Panc1 (cell line): ENCODE data around the gene BDH1. TPM values are rescaled to one million over a fixed set of nuclear protein-coding genes. Genes with fewer than 3 reads are reported as not detected.

ENCODE experiments used
- ATAC-seq: fragments of 200-7000 bp; cut with Tn5 transposase; 2 replicates; pipeline ENCODE4 v1.9.1; 2020; ENCODE audit warnings: mild to moderate bottlenecking, moderate library complexity
- BruUV-seq: library from RNA; stranded (reverse); fragments of 400-500 nt; replicated peaks from 2 replicates; lab custom pipeline; 2021; lab: Mats Ljungman, UMichigan
- CTCF ChIA-PET: fragments of 300-600 bp; sonication (Branson Sonifier 250); formaldehyde crosslinking; loops from one replicate; lab custom pipeline; 2022; ENCODE audit warnings: antibody characterized with exemption; lab: Charles Lee
- POLR2A ChIA-PET: fragments of 300-600 bp; sonication (Branson Sonifier 250); formaldehyde crosslinking; loops from one replicate; lab custom pipeline; 2022; ENCODE audit warnings: antibody characterized with exemption; lab: Charles Lee
- DNase-seq: peaks from one replicate; pipeline ENCODE4 v3.0.0-alpha.2; 2010; ENCODE audit warnings: low read depth, low spot score
- H3K27ac ChIP-seq: 2 replicates; pipeline ENCODE4 v1.5.1; 2011; ENCODE audit warnings: mild to moderate bottlenecking, low read length, inconsistent platforms
- H3K27me3 ChIP-seq: fragments of 200-500 bp; sonication (Bioruptor generic); 2 replicates; pipeline ENCODE4 v1.6.0; 2014; ENCODE audit warnings: low read length, inconsistent platforms; ENCODE audit not compliant: control insufficient read depth, insufficient read depth
- H3K36me3 ChIP-seq: fragments of 200-500 bp; sonication (Bioruptor generic); 2 replicates; pipeline ENCODE4 v1.5.1; 2014; ENCODE audit warnings: inconsistent platforms, mild to moderate bottlenecking, low read length, moderate library complexity; ENCODE audit not compliant: control insufficient read depth, insufficient read depth
- H3K4me1 ChIP-seq: 2 replicates; pipeline ENCODE4 v1.5.1; 2011; ENCODE audit warnings: inconsistent platforms, mild to moderate bottlenecking, low read length, moderate library complexity; ENCODE audit not compliant: control insufficient read depth, insufficient read depth
- H3K4me3 ChIP-seq, 2 experiments: 2 replicates each; pipeline ENCODE4 v1.5.1; 2011 to 2012; ENCODE audit warnings: low read depth in 2 of 2, low read length in 2 of 2, mild to moderate bottlenecking in 2 of 2, inconsistent platforms in 1 of 2, moderate library complexity in 1 of 2
- H3K9me3 ChIP-seq: fragments of 200-500 bp; sonication (Bioruptor generic); 2 replicates; pipeline ENCODE4 v1.5.1; 2014; ENCODE audit warnings: low read depth, mild to moderate bottlenecking, inconsistent platforms, low read length, moderate library complexity; ENCODE audit not compliant: control insufficient read depth, insufficient read depth
- CTCF ChIP-seq: fragments of 450-650 bp; IDR thresholded peaks from 2 replicates; pipeline ENCODE4 v1.5.1; 2017; ENCODE audit warnings: mild to moderate bottlenecking
- POLR2AphosphoS5 ChIP-seq: IDR thresholded peaks from 2 replicates; pipeline ENCODE4 v1.6.1; 2012; ENCODE audit warnings: mild to moderate bottlenecking, low read depth, low read length, moderate library complexity
- SIN3A ChIP-seq: IDR thresholded peaks from 2 replicates; pipeline ENCODE4 v1.6.1; 2012; ENCODE audit warnings: low read depth, mild to moderate bottlenecking, low read length, moderate library complexity, borderline replicate concordance; ENCODE audit not compliant: insufficient read depth
- TCF7L2 ChIP-seq: IDR thresholded peaks from 2 replicates; pipeline ENCODE4 v1.6.1; 2011; ENCODE audit warnings: mild to moderate bottlenecking, low read depth, low read length, inconsistent platforms
- in situ Hi-C: cut with HindIII; loops from 2 replicates; pipeline ENCODE4 v1.10.0; 2016; ENCODE audit warnings: low sequenced_read_pairs, low pct_unique_long_range_greater_than_20kb
- intact Hi-C: fragments of 100-400 bp; cut with micrococcal nuclease; formaldehyde crosslinking; loops from one replicate; pipeline ENCODE4 v1.10.0; 2022; ENCODE audit not compliant: unreplicated experiment
- total RNA-seq: library from RNA; stranded (reverse); gene quantifications from one replicate; pipeline ENCODE4 v1.2.1, GENCODE V29; 2021; ENCODE audit not compliant: unreplicated experiment
- TF ChIP-seq, protein P1 (sequence below), 2 experiments: IDR thresholded peaks; 2 replicates each; pipeline ENCODE4 v1.6.1; 2011 to 2012; ENCODE audit warnings: low read depth in 2 of 2, control low read depth in 1 of 2, low read length in 1 of 2, mild to moderate bottlenecking in 1 of 2, moderate library complexity in 1 of 2; ENCODE audit not compliant: insufficient read depth in 1 of 2

Gene BDH1
- total RNA-seq, 1 experiment from 2014 or later, result 4.8 TPM

- Histone ChIP-seq H3K4me1 (no peaks in the 10 kb centered on the region), H3K36me3 (no peaks in the 10 kb centered on the region), H3K4me3 (no peak overlapping the region), H3K9me3 (no peaks in the 10 kb centered on the region), H3K27me3 (0 out of 2 replicates have a peak, but pooled peaks cover 3% of the 10 kb centered on the region), H3K27ac (no peak overlapping the region)
- no peak for ATAC-seq
- CTCF ChIA-PET, result no interaction called here
- POLR2A ChIA-PET, result no interaction called here
- intact Hi-C loops, result no loop called here
- DNase-seq, result no peak
- TF ChIP-seq TCF7L2, result no peak
- TF ChIP-seq, protein P1, sequence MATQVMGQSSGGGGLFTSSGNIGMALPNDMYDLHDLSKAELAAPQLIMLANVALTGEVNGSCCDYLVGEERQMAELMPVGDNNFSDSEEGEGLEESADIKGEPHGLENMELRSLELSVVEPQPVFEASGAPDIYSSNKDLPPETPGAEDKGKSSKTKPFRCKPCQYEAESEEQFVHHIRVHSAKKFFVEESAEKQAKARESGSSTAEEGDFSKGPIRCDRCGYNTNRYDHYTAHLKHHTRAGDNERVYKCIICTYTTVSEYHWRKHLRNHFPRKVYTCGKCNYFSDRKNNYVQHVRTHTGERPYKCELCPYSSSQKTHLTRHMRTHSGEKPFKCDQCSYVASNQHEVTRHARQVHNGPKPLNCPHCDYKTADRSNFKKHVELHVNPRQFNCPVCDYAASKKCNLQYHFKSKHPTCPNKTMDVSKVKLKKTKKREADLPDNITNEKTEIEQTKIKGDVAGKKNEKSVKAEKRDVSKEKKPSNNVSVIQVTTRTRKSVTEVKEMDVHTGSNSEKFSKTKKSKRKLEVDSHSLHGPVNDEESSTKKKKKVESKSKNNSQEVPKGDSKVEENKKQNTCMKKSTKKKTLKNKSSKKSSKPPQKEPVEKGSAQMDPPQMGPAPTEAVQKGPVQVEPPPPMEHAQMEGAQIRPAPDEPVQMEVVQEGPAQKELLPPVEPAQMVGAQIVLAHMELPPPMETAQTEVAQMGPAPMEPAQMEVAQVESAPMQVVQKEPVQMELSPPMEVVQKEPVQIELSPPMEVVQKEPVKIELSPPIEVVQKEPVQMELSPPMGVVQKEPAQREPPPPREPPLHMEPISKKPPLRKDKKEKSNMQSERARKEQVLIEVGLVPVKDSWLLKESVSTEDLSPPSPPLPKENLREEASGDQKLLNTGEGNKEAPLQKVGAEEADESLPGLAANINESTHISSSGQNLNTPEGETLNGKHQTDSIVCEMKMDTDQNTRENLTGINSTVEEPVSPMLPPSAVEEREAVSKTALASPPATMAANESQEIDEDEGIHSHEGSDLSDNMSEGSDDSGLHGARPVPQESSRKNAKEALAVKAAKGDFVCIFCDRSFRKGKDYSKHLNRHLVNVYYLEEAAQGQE (IDR thresholded peaks at IDR 0.05; ENCODE audit: insufficient read depth in 1 of 2, low read depth in 2 of 2, low read length in 1 of 2), result no peak
- TF ChIP-seq SIN3A, result no peak
- no peak for TF ChIP-seq POLR2AphosphoS5
- TF ChIP-seq CTCF, result no peak
- BruUV-seq, result no TSS peak
- in situ Hi-C loops, result loop anchor here (10.0 kb wide), 1 partner anchor 142 kb away; the partner anchor contains the start of gene RUBCN
Observed at GRCh38 chr3:197593046-197593380, 37.2 kb upstream of the BDH1 start.

GRCh38 chr3:197592361-197593045 lies 36.7 kb upstream of the BDH1 start:
- no peak for TF ChIP-seq TCF7L2
- no peak for TF ChIP-seq POLR2AphosphoS5
- TF ChIP-seq SIN3A, result no peak
- intact Hi-C loops (no loop called here), in situ Hi-C loops (loop anchor here (10.0 kb wide), 1 partner anchor 142 kb away; the partner anchor contains the start of gene RUBCN)
- Histone ChIP-seq H3K27ac (no peak overlapping the region), H3K9me3 (no peaks in the 10 kb centered on the region), H3K27me3 (no peaks in the 10 kb centered on the region), H3K4me3 (no peak overlapping the region), H3K4me1 (no peaks in the 10 kb centered on the region), H3K36me3 (no peaks in the 10 kb centered on the region)
- ATAC-seq (no peak), DNase-seq (no peak)
- ChIA-PET POLR2A (no interaction called here), CTCF (no interaction called here)
- no TSS peak for BruUV-seq

GRCh38 chr3:197591816-197592215 lies 36.0 kb upstream of the BDH1 start:
- H3K9me3 ChIP-seq, result no peaks in the 10 kb centered on the region
- H3K36me3 ChIP-seq, result no peaks in the 10 kb centered on the region
- in situ Hi-C loops (loop anchor here (10.0 kb wide), 1 partner anchor 143 kb away; the partner anchor contains the start of gene RUBCN), intact Hi-C loops (no loop called here)
- ATAC-seq (no peak), DNase-seq (no peak)
- POLR2A ChIA-PET, result no interaction called here
- TF ChIP-seq CTCF (no peak), POLR2AphosphoS5 (no peak), TCF7L2 (no peak), SIN3A (no peak)
- TF ChIP-seq, protein P1 (IDR thresholded peaks at IDR 0.05; ENCODE audit: insufficient read depth in 1 of 2, low read depth in 2 of 2, low read length in 1 of 2), result no peak
- H3K4me3 ChIP-seq, result no peak overlapping the region
- no TSS peak for BruUV-seq
- no peaks in the 10 kb centered on the region for H3K4me1 ChIP-seq
- H3K27me3 ChIP-seq, result no peaks in the 10 kb centered on the region
- CTCF ChIA-PET, result interaction anchor here (0.5 kb wide), 1 partner anchor 10 kb away, joined by 4 read pairs; no protein-coding TSS in a partner anchor
- H3K27ac ChIP-seq, result no peak overlapping the region
